NCI-H2081 (cell line): ENCODE measurements around the gene DRICH1.
"Not testable (repeated sequence)": the region's sequence is repeated elsewhere in the genome, so short reads cannot be mapped to it uniquely, and the experiment has no call there.

Experiments
- DNase-seq, 2 experiments: peaks; one replicate each; lab custom pipeline; 2025; lab: John Stamatoyannopoulos, UW

The DRICH1 gene

GRCh38 chr22:23598805-23599518, 33.2 kb downstream of the DRICH1 start:
- DNase-seq, result no peak

GRCh38 chr22:23597576-23598268, 34.4 kb downstream of the DRICH1 start:
- DNase-seq, result not testable (repeated sequence)

- DNase-seq, result not testable (repeated sequence)
Observed at GRCh38 chr22:23595904-23596303, 36.2 kb downstream of the DRICH1 start.

- no peak for DNase-seq
Observed at GRCh38 chr22:23591846-23592245, 40.3 kb downstream of the DRICH1 start.

- peak in 1 of 2 experiments; percentile 11 for DNase-seq
Observed at GRCh38 chr22:23591201-23591791, 40.8 kb downstream of the DRICH1 start.

DNA sequence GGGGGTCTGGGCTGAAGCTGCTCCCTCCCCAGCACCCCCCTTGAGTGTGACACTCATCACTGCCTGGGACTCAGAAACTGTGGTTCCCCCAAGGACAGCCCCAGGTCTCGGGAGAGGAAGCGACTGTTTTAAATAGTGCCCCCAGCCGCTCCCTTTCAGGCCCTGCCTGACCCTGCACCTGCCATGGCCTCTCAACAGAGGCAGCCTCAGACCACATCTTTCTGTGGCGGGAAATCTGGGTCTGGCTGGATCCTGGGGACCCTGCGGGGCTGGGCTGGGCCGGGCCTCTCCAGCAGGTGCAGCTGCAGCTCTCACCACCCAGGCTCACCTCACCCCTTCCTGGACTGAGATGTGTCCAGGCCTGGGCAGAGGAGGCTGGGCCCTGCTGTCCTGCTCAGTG, 48.3 kb downstream of the DRICH1 start:
- no peak for DNase-seq

DNA sequence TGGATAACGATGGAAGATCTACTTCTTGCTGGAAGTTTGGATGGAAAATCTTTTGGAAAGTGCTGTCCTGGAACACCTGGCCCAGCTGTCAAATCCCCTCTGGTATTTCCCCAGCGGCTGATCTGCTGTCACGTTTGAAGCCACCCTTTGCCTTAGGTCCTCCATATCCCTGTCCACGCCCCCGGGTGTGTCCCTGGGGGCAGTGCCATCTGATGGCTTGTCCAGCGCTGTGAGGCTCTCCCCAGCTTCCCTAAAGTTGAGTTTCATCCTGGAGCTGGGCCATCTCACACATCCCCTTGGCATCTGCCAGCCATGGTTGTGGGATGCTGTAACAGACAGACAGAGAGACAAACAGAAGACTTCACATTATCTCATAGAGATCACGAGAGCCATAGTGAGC, 49.0 kb downstream of the DRICH1 start:
- DNase-seq, result no peak

- no peak for DNase-seq
Observed at GRCh38 chr22:23581260-23581650, 50.9 kb downstream of the DRICH1 start.

DNA sequence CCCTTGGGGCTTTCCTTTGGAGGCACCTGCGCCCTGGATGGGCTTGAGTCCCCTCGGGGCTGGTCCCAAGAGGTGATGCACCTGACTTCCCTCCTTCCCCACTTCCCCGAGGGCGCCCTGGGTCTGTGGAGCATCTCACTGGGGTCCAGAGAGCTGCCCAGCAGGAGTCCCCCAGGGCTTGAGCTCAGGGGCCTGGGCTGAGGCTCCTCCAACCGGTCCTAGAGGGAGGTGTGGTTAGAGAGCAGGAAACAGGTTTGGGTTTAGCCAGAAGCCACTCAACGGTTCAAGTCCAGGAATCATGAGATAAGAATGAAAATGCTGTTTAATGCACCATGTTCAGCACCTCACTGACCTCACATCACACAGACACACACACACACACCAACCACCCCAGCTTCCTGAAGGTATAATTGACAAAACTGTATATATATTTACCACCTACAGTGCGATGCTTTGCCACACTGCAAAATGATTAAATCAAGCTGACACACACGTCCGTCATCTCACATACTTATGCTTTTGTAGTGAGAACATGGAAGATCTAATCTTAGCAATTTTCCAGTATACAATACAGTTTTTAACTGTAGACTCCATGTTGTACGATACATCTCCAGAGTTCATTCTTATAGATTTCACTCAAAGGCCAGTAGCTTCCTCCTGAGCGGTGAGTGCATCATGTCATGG, 51.4 kb downstream of the DRICH1 start:
- no peak for DNase-seq

GRCh38 chr22:23579870-23580575, 52.1 kb downstream of the DRICH1 start, which contains the start of gene IGLL1:
TSS of gene IGLL1 (minus strand) at chr22:23580290. CDS start at chr22:23580190, 100 bp downstream.
- no peak for DNase-seq

GRCh38 chr22:23579280-23579679, 52.8 kb downstream of the DRICH1 start:
- DNase-seq, result no peak

DNA sequence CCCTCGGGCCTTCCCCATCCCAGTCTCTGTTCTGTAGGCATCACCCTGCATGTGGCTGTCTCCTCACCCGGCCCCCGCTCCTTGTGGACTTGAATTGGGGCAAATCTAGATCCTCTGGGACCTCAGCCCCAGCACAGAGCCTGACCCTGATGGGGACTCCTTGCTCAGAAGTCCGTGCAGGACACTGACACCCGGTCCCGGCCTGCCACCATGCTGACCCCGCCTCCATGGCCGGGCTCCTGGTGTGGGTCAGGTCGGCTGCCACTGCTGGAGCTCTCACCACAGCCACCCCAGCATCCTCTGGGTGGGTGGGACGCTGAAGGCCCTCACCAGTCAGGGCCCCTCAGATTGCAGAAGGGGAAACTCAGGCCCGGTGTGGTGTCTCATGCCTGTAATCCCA, 53.8 kb downstream of the DRICH1 start:
- DNase-seq, result no peak

DNA sequence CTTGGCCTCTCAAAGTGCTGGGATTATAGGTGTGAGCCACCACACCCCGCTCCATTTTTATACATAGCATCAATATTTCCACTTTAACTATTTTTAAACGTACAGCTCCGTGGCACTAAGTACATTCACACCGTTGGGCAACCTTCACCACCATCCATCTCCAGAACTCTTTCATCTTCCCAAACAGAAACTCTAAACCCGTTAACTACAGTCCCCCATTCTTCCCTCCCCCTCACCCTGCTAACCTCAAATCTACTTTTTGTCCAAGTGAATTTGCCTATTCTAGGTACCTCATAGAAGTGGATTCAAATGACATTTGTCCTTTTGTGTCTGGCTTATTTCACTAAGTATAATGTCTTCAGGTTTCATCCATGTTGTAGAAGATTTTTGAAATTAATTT, 55.4 kb downstream of the DRICH1 start:
- no peak for DNase-seq

- DNase-seq, result no peak
Observed at GRCh38 chr22:23575601-23576000, 56.5 kb downstream of the DRICH1 start.

DNA sequence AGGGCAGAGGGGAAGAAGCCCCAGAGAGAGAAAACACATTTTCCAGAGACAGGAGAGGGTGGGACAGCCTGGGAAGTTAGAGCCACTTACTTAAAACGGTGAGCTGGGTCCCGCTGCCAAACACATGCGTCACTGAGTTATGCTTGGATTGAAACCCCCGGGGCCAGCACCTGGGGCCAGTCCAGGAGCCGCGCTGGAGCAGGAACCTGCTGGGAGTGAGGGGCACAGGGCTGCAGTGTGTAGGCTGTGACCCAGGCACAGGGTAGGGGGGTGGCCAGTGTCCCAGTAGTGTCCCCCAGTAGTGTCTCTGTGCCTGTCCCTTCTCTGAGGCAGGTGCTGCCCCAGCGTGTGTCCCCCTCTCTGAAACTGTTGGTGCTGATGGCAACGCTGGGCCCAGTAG, 57.2 kb downstream of the DRICH1 start:
- DNase-seq, result no peak

DNA sequence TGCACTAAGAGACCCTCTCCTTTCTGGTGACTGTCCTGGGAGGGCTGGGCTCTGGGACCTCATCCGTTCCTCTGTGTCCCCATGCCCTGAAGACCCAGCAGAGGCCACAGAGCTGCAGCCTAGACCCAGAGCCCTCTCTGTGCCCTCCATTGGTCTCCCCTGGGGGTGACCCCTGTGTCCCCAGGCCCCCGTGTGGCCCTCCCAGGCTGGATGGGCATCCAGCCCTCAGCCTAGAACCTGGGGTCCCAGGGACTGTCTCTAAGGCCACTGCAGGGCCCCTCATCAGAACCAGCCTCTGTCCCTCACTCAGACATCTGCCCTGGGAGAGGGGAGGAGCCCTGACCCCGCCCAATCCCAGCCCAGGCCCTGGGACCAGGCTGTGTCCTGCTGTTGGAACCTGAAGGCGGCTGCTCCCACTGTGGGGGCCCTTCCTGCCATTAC, 57.7 kb downstream of the DRICH1 start:
- DNase-seq, result no peak

DNA sequence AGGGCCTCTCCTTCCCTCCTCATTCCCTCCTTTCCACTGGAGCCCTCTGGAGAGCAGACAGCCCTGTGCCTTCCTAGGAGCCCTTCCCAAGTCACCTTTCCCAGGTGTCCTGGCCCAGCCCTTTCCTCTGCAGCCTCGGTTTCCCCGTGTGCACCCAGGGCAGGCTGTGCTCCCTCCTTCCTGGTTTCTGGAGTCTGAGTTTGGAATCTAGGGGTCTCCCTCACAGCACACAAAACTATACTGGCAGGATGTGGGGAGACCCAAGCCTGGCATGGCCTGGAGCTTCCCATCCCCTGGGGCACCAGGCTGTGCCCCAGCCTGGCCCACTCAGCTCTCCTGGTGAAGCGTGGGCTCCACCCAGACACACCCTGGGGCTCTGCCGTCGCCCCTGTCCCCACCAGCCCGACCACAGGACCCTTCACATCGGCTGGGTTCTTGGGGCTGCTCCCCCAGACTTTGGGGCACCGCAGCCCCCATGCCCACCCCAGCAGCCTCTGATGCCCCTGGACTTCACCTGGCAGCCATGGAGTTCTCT, 58.4 kb downstream of the DRICH1 start:
- not testable (repeated sequence) for DNase-seq

GRCh38 chr22:23573106-23573505, 59.0 kb downstream of the DRICH1 start:
- DNase-seq, result not testable (repeated sequence)

GRCh38 chr22:23571486-23571885, 60.6 kb downstream of the DRICH1 start:
- DNase-seq, result no peak

DNA sequence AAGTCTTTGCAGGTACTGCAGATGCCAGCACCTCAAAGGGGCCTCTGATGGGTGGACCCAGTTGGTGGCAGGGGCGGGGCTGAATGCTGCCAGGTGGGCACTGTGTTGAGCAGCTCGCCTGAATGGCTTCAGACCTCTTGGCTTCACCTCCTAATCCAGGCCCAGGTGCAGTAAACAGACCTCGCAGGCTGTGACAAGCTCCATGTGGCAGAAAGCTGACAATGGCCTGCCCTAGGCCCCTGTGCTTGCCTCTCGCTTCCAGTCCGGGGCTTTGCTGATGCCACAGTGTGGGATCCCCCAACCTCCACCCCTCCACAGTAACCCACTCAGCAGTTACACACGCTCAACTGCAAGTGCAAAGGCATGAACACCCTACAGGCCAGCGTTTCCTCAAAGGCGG, 61.4 kb downstream of the DRICH1 start:
- DNase-seq, result no peak

GRCh38 chr22:23569716-23570115, 62.4 kb downstream of the DRICH1 start:
- DNase-seq, result no peak

DNA sequence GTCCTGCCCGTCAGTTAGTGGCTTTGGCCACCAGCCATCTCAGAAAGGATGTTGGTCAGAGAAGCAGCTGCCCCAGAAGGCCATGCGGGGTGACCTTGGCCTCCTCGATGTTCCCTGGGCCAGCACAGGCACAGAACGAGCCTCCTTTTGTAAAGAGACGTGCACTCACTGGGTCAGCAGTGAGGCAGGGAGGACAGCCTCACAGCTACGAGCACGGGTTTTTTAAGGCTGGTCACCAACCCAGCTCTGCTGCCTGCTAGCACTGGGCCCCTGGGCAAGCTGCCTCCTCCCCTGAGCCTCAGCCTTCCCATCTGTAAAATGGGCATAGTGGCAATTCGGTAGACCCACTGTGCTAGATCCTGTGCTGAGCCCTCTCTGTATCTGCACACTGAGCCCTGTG, 62.8 kb downstream of the DRICH1 start:
- DNase-seq, result no peak
